Upper lobe of left lung (tissue), 6 donors: ENCODE results near the gene UACA. TPM values are rescaled to one million over a fixed set of nuclear protein-coding genes. Genes with fewer than 3 reads are reported as not detected.
"Not testable (repeated sequence)": the region's sequence is repeated elsewhere in the genome, so short reads cannot be mapped to it uniquely, and the experiment has no call there.

Experiments
- ATAC-seq, 2 donors: fragments of 200-7000 bp; cut with Tn5 transposase; one replicate each; pipeline ENCODE4 v1.9.1; 2022; ENCODE audit warnings: mild to moderate bottlenecking in 2 of 2, moderate library complexity in 2 of 2; ENCODE audit not compliant: low FRiP score in 2 of 2
- DNase-seq, 2 donors: peaks; one replicate each; pipeline ENCODE4 v3.0.0-alpha.2; 2019 to 2020
- H3K27ac ChIP-seq, 4 donors: fragments of 200-600 bp; sonication (generic); one replicate each; pipeline ENCODE4 v1.5.1; 2016 to 2019
- H3K27me3 ChIP-seq, 4 donors: fragments of 200-600 bp; sonication (generic); one replicate each; pipeline ENCODE4 v1.5.1; 2017 to 2019
- H3K36me3 ChIP-seq, 4 donors: fragments of 200-600 bp; sonication (generic); one replicate each; pipeline ENCODE4 v1.5.1; 2016 to 2019
- H3K4me1 ChIP-seq, 4 donors: fragments of 200-600 bp; sonication (generic); one replicate each; pipeline ENCODE4 v1.5.1; 2018 to 2019
- H3K4me3 ChIP-seq, 4 donors: fragments of 200-600 bp; sonication (generic); one replicate each; pipeline ENCODE4 v1.5.1; 2017 to 2019; ENCODE audit warnings: mild to moderate bottlenecking in 2 of 4, moderate library complexity in 1 of 4
- H3K9me3 ChIP-seq, 4 donors: fragments of 200-600 bp; sonication (generic); one replicate each; pipeline ENCODE4 v1.5.1; 2018 to 2019
- EP300 ChIP-seq, 4 donors: sonication (generic); formaldehyde crosslinking; IDR thresholded peaks; one replicate each; pipeline ENCODE4 v1.5.1; 2017; ENCODE audit warnings: antibody characterized with exemption in 4 of 4, control low read depth in 2 of 4
- POLR2A ChIP-seq, 4 donors: fragments of 450-650 bp; IDR thresholded peaks; one replicate each; pipeline ENCODE4 v1.5.1; 2016 to 2017; ENCODE audit warnings: antibody characterized with exemption in 4 of 4, mild to moderate bottlenecking in 2 of 4
- POLR2AphosphoS5 ChIP-seq, 2 donors: sonication (generic); formaldehyde crosslinking; IDR thresholded peaks; one replicate each; pipeline ENCODE4 v1.5.1; 2017; ENCODE audit warnings: antibody characterized with exemption in 2 of 2
- WGBS, 2 donors: methylation state at CpG; one replicate each; pipeline ENCODE4 v1.1.5; 2017 to 2018; 5-methylcytosine and 5-hydroxymethylcytosine counted together
- total RNA-seq, 6 donors: library from RNA; depleted of rRNA in 4 of 6; stranded (reverse); fragments of >200 nt in 4 of 6; gene quantifications; one replicate each; pipeline versions ENCODE4 v1.1.0 to v1.2.1, GENCODE V29; 2016 to 2021
- TF ChIP-seq, protein P1 (sequence below), 6 experiments: fragments of 450-650 bp in 4 of 6; fragments of 200-600 bp in 2 of 6; sonication (generic) in 2 of 6; IDR thresholded peaks; one replicate each; pipeline ENCODE4 v1.5.1; 2016 to 2019; ENCODE audit warnings: antibody characterized with exemption in 6 of 6
- donor health status: DM: no; HTN: no; CAD: no; lungs with moderate emphysema.
- donor health status: DM: no; HTN: yes; CAD: no; lungs with severe emphysema.

Gene UACA
- total RNA-seq, 6 donors from 2014 or later: 23.9 to 83.8 (median 39.0) TPM

GRCh38 chr15:70664494-70664893, 98.9 kb downstream of the UACA start:
- H3K4me1 ChIP-seq: peaks cover 4 to 15% (median 7%) of the 10 kb centered on the region in 4 donors
- no peaks in the 10 kb centered on the region for H3K27me3 ChIP-seq
- DNase-seq (no peak), ATAC-seq (no peak)
- no peak overlapping the region for H3K27ac ChIP-seq
- no peaks in the 10 kb centered on the region for H3K9me3 ChIP-seq
- H3K36me3 ChIP-seq: peaks cover 0 to 28% (median 10%) of the 10 kb centered on the region in 4 donors
- H3K4me3 ChIP-seq: no peak overlapping the region
- 93 to 94% methylated on average over 4 of the region's 4 CpGs for WGBS, 2 donors
- TF ChIP-seq POLR2A (IDR thresholded peaks at IDR 0.05) (no peak), EP300 (IDR thresholded peaks at IDR 0.05) (no peak), POLR2AphosphoS5 (IDR thresholded peaks at IDR 0.05) (no peak)
- TF ChIP-seq, protein P1, sequence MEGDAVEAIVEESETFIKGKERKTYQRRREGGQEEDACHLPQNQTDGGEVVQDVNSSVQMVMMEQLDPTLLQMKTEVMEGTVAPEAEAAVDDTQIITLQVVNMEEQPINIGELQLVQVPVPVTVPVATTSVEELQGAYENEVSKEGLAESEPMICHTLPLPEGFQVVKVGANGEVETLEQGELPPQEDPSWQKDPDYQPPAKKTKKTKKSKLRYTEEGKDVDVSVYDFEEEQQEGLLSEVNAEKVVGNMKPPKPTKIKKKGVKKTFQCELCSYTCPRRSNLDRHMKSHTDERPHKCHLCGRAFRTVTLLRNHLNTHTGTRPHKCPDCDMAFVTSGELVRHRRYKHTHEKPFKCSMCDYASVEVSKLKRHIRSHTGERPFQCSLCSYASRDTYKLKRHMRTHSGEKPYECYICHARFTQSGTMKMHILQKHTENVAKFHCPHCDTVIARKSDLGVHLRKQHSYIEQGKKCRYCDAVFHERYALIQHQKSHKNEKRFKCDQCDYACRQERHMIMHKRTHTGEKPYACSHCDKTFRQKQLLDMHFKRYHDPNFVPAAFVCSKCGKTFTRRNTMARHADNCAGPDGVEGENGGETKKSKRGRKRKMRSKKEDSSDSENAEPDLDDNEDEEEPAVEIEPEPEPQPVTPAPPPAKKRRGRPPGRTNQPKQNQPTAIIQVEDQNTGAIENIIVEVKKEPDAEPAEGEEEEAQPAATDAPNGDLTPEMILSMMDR (IDR thresholded peaks at IDR 0.05): no peak

DNA sequence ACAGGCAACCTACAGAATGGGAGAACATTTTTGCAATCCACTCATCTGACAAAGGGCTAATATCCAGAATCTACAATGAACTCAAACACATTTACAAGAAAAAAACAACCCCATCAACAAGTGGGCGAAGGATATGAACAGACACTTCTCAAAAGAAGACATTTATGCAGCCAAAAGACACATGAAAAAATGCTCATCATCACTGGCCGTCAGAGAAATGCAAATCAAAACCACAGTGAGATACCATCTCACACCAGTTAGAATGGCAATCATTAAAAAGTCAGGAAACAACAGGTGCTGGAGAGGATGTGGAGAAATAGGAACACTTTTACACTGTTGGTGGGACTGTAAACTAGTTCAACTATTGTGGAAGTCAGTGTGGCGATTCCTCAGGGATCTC, 100.3 kb downstream of the UACA start:
- not testable (repeated sequence) for ATAC-seq, H3K9me3 ChIP-seq, H3K27me3 ChIP-seq, DNase-seq, H3K27ac ChIP-seq, H3K4me3 ChIP-seq
- peaks cover 0 to 16% (median 4%) of the 10 kb centered on the region in 4 donors for H3K36me3 ChIP-seq
- 82 to 94% methylated on average over 3 of the region's 3 CpGs for WGBS, 2 donors
- H3K4me1 ChIP-seq: peaks cover 4 to 15% (median 7%) of the 10 kb centered on the region in 4 donors

- Histone ChIP-seq H3K36me3 (peaks cover 0 to 34% (median 4%) of the 10 kb centered on the region in 4 donors), H3K4me3 (no peak overlapping the region), H3K27me3 (no peaks in the 10 kb centered on the region), H3K27ac (no peak overlapping the region), H3K9me3 (no peaks in the 10 kb centered on the region), H3K4me1 (no peaks in the 10 kb centered on the region)
- 82 to 88% methylated on average over 3 of the region's 3 CpGs for WGBS, 2 donors
- DNase-seq (no peak), ATAC-seq (no peak)
- TF ChIP-seq, protein P1 (IDR thresholded peaks at IDR 0.05): no peak
- TF ChIP-seq EP300 (IDR thresholded peaks at IDR 0.05) (no peak), POLR2A (IDR thresholded peaks at IDR 0.05) (no peak), POLR2AphosphoS5 (IDR thresholded peaks at IDR 0.05) (no peak)
These were observed 103.7 kb downstream of the UACA start for GRCh38 chr15:70659662-70660061.

- WGBS, 2 donors: 69 to 72% methylated on average over 3 of the region's 3 CpGs
- no peaks in the 10 kb centered on the region for H3K9me3 ChIP-seq
- H3K36me3 ChIP-seq: peaks cover 0 to 33% (median 0%) of the 10 kb centered on the region in 4 donors
- TF ChIP-seq EP300 (IDR thresholded peaks at IDR 0.05) (no peak), POLR2A (IDR thresholded peaks at IDR 0.05) (no peak), POLR2AphosphoS5 (IDR thresholded peaks at IDR 0.05) (no peak)
- TF ChIP-seq, protein P1 (IDR thresholded peaks at IDR 0.05): no peak
- H3K4me3 ChIP-seq: no peak overlapping the region
- H3K27ac ChIP-seq: no peak overlapping the region
- ATAC-seq: no peak
- H3K4me1 ChIP-seq: no peaks in the 10 kb centered on the region
- DNase-seq: no peak
- no peaks in the 10 kb centered on the region for H3K27me3 ChIP-seq
These were observed 104.7 kb downstream of the UACA start for GRCh38 chr15:70658641-70659040.

GRCh38 chr15:70653426-70653825, 109.9 kb downstream of the UACA start:
- DNase-seq: no peak
- H3K9me3 ChIP-seq: no peaks in the 10 kb centered on the region
- no peak overlapping the region for H3K27ac ChIP-seq
- WGBS, 2 donors: 80 to 90% methylated on average over 4 of the region's 4 CpGs
- no peak for ATAC-seq
- H3K4me3 ChIP-seq: no peak overlapping the region
- no peaks in the 10 kb centered on the region for H3K27me3 ChIP-seq
- TF ChIP-seq, protein P1 (IDR thresholded peaks at IDR 0.05): no peak
- TF ChIP-seq POLR2AphosphoS5 (IDR thresholded peaks at IDR 0.05) (no peak), EP300 (IDR thresholded peaks at IDR 0.05) (no peak), POLR2A (IDR thresholded peaks at IDR 0.05) (no peak)
- peaks cover 0 to 42% (median 0%) of the 10 kb centered on the region in 4 donors for H3K36me3 ChIP-seq
- no peaks in the 10 kb centered on the region for H3K4me1 ChIP-seq
